Thymus (tissue), 11 donors: ENCODE data around the gene CSE1L. TPM values are rescaled to one million over a fixed set of nuclear protein-coding genes. Genes with fewer than 3 reads are reported as not detected.

Experiments used
- DNase-seq, 9 donors: peaks; one replicate each; pipeline ENCODE4 v3.0.0-alpha.2; 2013; ENCODE audit warnings: low spot score in 9 of 9, low read depth in 6 of 9, missing footprints in 1 of 9
- H3K27ac ChIP-seq, 2 donors: one replicate each; pipeline ENCODE4 v1.5.1; 2013; ENCODE audit warnings: control low read depth in 1 of 2, low read depth in 1 of 2, low read length in 1 of 2, mild to moderate bottlenecking in 1 of 2, moderate library complexity in 1 of 2
- H3K27me3 ChIP-seq, 2 donors: one replicate each; pipeline ENCODE4 v1.5.1; 2013; ENCODE audit warnings: low read length in 1 of 2; ENCODE audit not compliant: control insufficient read depth in 2 of 2, insufficient read depth in 1 of 2
- H3K36me3 ChIP-seq, 2 donors: one replicate each; pipeline ENCODE4 v1.5.1; 2013; ENCODE audit warnings: low read length in 1 of 2, mild to moderate bottlenecking in 1 of 2, moderate library complexity in 1 of 2; ENCODE audit not compliant: control insufficient read depth in 2 of 2, insufficient read depth in 2 of 2
- H3K4me1 ChIP-seq, 2 donors: one replicate each; pipeline ENCODE4 v1.5.1; 2013; ENCODE audit warnings: low read length in 2 of 2; ENCODE audit not compliant: control insufficient read depth in 2 of 2, insufficient read depth in 2 of 2
- H3K4me3 ChIP-seq, 2 donors: one replicate each; pipeline ENCODE4 v1.5.1; 2013; ENCODE audit warnings: low read length in 2 of 2, control low read depth in 1 of 2, mild to moderate bottlenecking in 1 of 2
- H3K9me3 ChIP-seq, 2 donors: one replicate each; pipeline ENCODE4 v1.5.1; 2013; ENCODE audit warnings: low read length in 1 of 2, mild to moderate bottlenecking in 1 of 2; ENCODE audit not compliant: control insufficient read depth in 2 of 2, insufficient read depth in 1 of 2
- WGBS: extraction: QIAGEN DNeasy Blood & Tissue Kit; methylation state at CpG from one replicate; pipeline ENCODE4 v1.1.7; 2013; 5-methylcytosine and 5-hydroxymethylcytosine counted together
- polyA plus RNA-seq: library from polyadenylated mRNA; stranded (reverse); fragments of 200-250 nt; gene quantifications from one replicate; pipeline ENCODE4 v1.2.3, GENCODE V29; 2013
- total RNA-seq: library from RNA; stranded (reverse); fragments of 120-200 nt; gene quantifications from one replicate; pipeline ENCODE4 v1.2.4, GENCODE V29; 2013
- donor health status: healthy.

The CSE1L gene
- total and polyA plus RNA-seq, 2 donors, result 30.4 to 84.0 TPM

DNA sequence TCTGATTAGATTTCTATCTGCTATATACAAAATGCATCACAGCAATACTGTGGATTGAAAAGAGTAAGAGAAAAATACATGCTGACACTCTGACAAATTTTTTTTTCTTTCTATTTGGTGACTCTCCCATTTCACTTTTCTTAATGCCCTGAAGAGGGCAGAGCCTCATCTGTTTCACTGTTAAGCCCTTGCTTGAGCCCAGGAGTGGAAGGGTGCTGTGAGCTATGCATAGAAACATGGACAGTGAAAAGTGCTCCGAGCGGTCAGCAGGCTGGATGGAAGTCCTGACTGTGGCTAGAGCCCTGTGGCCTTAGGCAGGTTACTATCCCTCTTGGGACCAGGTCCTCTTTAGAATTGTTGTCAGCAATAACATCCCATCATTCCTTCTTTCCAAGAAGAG, 17.4 kb upstream of the CSE1L start:
- Histone ChIP-seq H3K9me3 (no peaks in the 10 kb centered on the region), H3K27me3 (no peaks in the 10 kb centered on the region), H3K4me3 (no peak overlapping the region), H3K4me1 (no peaks in the 10 kb centered on the region), H3K27ac (no peak overlapping the region), H3K36me3 (peaks cover 56 to 69% of the 10 kb centered on the region in 2 donors)
- DNase-seq, result no peak
- WGBS, result 99% methylated on average over 2 of the region's 2 CpGs

DNA sequence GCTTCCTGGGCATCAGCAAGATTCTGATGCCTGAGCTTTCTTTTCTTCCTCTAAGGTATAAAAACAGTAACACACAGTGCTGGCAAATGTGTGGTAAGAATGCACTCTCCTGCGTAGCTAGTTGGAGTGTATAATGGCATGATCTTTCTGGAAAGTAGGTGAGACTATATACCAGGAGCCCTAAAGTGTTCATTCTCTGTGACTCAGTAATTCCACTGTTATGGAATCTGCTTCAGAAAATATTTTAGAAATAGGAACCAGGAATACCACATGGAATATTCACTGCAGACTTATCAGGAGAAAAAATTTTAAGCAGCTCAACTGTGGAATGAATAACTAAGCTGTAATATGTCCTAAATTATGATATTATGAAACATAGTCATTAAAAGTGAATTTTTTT, 16.9 kb upstream of the CSE1L start:
- Histone ChIP-seq H3K27me3 (no peaks in the 10 kb centered on the region), H3K27ac (no peak overlapping the region), H3K4me1 (no peaks in the 10 kb centered on the region), H3K9me3 (no peaks in the 10 kb centered on the region), H3K4me3 (no peak overlapping the region), H3K36me3 (peaks cover 53 to 67% of the 10 kb centered on the region in 2 donors)
- DNase-seq, result no peak
- WGBS, result 98% methylated on average over 1 of the region's 1 CpG

GRCh38 chr20:49030954-49031619, 15.0 kb upstream of the CSE1L start:
- Histone ChIP-seq H3K4me1 (no peaks in the 10 kb centered on the region), H3K4me3 (no peak overlapping the region), H3K27ac (no peak overlapping the region), H3K27me3 (no peaks in the 10 kb centered on the region), H3K36me3 (peaks cover 44 to 62% of the 10 kb centered on the region in 2 donors), H3K9me3 (no peaks in the 10 kb centered on the region)
- DNase-seq, result no peak
- over 99% methylated on average over 6 of the region's 6 CpGs for WGBS

DNA sequence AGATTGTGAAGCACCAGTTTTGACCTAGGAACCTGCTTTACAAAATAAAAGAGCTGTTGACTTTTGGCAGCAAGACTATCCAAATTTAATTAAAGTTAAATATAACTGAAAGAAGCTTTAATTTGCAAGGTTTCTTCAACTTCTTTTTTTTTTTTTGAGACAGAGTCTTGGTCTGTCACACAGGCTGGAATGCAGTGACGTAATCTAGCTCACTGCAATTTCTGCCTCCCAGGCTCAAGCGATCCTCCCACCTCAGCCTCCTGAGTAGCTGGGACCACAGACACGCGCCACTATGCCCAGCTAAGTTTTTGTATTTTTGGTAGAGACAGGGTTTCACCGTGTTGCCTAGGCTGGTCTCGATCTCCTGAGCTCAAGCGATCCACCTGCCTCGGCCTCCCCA, 13.7 kb upstream of the CSE1L start:
- WGBS, result 98% methylated on average over 8 of the region's 8 CpGs
- H3K4me1 ChIP-seq, result no peaks in the 10 kb centered on the region
- H3K4me3 ChIP-seq, result no peak overlapping the region
- no peak for DNase-seq
- H3K27me3 ChIP-seq, result no peaks in the 10 kb centered on the region
- H3K9me3 ChIP-seq, result no peaks in the 10 kb centered on the region
- peaks cover 39 to 54% of the 10 kb centered on the region in 2 donors for H3K36me3 ChIP-seq
- H3K27ac ChIP-seq, result no peak overlapping the region

DNA sequence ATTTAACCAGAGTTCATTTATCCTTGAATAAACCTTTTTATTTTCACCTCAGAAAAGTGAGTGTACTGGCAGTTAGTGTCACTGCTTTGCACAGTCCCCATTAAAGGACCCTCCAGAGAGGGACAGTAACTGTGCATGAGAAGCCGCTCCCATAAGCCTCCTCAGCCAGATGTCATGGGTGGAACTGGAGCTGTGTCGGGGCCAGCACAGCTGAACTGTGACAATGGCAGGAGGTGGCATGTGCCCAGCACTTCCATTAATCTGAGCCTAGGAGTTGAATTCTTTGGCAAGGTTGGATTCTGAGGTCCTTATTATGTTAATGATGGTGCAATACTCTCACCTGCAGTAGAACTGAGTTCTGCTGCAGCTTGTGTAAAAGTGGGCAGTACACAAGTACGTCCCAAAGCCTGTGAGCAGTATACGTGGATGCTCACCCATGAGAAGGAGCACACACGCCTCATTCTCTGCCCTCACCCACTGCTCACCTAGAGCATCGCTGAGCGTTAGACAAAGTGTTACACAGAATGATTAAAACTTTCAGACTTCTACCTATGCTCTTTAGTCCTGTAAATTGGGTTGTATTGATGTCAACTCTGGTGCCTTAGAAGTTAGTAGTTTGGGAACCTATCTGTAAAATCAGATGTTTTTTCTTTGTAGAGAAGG, 11.9 kb upstream of the CSE1L start:
- WGBS, result 98% methylated on average over 7 of the region's 7 CpGs
- Histone ChIP-seq H3K36me3 (peaks cover 24 to 40% of the 10 kb centered on the region in 2 donors), H3K27ac (no peak overlapping the region), H3K4me1 (peaks cover 7 to 9% of the 10 kb centered on the region in 2 donors), H3K27me3 (no peaks in the 10 kb centered on the region), H3K4me3 (no peak overlapping the region), H3K9me3 (no peaks in the 10 kb centered on the region)
- DNase-seq, result no peak

DNA sequence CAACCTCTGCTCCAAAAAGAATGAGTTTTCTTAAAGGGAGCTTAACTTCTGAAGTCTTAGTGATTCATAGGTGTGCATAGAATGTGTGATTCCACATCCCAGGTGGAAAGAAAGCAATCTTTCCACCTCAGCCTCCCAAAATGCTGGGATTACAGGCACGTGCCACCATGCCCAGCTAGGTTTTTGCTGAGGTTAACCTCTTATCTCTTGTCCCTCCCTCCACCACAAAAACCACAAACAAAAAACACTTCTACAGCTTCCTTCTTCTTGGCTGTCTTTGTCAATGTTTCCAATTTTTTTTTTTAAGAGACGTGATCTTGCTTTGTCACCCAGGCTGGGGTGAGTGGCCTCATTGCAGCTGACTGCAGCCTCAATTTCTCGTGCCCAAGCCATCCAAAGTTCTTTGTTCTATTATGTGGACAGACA, 8.1 kb upstream of the CSE1L start:
- no peak overlapping the region for H3K27ac ChIP-seq
- DNase-seq, result peak in 5 of 9 donors; percentile 14 to 60 (median 16)
- 2% methylated on average over 3 of the region's 3 CpGs for WGBS
- H3K4me3 ChIP-seq, result no peak overlapping the region
- no peaks in the 10 kb centered on the region for H3K27me3 ChIP-seq
- peaks cover 11 to 18% of the 10 kb centered on the region in 2 donors for H3K36me3 ChIP-seq
- H3K4me1 ChIP-seq, result peaks cover 7 to 9% of the 10 kb centered on the region in 2 donors
- H3K9me3 ChIP-seq, result no peaks in the 10 kb centered on the region

DNA sequence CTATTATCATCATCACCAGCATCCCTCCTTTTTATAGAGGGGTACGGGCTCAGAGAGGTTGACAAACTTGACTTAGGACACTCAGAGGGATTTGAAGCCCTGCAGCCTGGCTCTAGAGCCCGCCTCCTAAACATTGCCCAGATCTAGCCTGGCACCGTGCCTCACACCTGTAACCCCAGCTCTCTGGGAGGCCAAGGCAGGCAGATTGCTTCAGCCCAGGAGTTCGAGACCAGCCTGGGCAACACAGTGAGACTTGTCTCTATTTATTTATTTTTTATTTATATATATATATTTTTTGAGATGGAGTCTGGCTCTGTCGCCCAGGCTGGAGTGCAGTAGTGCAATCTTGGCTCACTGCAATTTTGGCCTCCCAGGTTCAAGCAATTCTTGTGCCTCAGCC, 6.3 kb upstream of the CSE1L start:
- H3K9me3 ChIP-seq, result no peaks in the 10 kb centered on the region
- 97% methylated on average over 5 of the region's 5 CpGs for WGBS
- H3K36me3 ChIP-seq, result peaks cover 3 to 6% of the 10 kb centered on the region in 2 donors
- H3K27ac ChIP-seq, result no peak overlapping the region
- peaks cover 7 to 9% of the 10 kb centered on the region in 2 donors for H3K4me1 ChIP-seq
- DNase-seq, result no peak
- no peak overlapping the region for H3K4me3 ChIP-seq
- H3K27me3 ChIP-seq, result no peaks in the 10 kb centered on the region

DNA sequence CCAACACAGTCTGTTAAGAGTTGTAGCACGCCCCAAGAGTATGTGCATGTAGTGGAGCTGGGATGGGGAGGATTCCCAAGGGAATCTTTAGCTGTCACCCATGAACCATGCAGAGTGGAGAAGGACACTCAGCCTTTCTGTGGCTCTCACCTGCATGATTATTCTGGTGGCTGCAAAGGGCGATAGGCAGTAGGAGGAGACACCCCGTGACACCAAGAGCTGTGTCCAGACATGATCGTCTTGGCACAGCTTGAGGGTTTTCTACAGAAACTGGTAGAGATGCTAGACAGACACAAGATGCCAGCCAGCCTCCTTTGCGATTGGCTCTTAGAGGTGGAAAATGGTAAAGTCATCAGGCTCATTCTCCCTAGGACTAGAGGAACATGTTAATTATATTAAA, 3.1 kb upstream of the CSE1L start:
- no peak for DNase-seq
- Histone ChIP-seq H3K27ac (no peak overlapping the region), H3K9me3 (no peaks in the 10 kb centered on the region), H3K4me1 (peaks cover 14 to 24% of the 10 kb centered on the region in 2 donors), H3K36me3 (no peaks in the 10 kb centered on the region), H3K4me3 (no peak overlapping the region), H3K27me3 (no peaks in the 10 kb centered on the region)
- 95% methylated on average over 5 of the region's 5 CpGs for WGBS

- peak overlapping the region; percentile 90 to 99 for H3K4me3 ChIP-seq
- no peaks in the 10 kb centered on the region for H3K27me3 ChIP-seq
- H3K4me1 ChIP-seq, result peaks cover 11 to 21% of the 10 kb centered on the region in 2 donors
- no peaks in the 10 kb centered on the region for H3K9me3 ChIP-seq
- peaks cover 0 to 4% of the 10 kb centered on the region in 2 donors for H3K36me3 ChIP-seq
- 11% methylated on average over 12 of the region's 12 CpGs for WGBS
- H3K27ac ChIP-seq, result peak overlapping the region; percentile 81 to 95
- DNase-seq, result peak in 4 of 9 donors; percentile 13 to 30 (median 20)
Measured at GRCh38 chr20:49045440-49046086, 549 bp upstream of the CSE1L start.
